Measurements from ENCODE around the gene DLEC1.

The DLEC1 gene

DNA sequence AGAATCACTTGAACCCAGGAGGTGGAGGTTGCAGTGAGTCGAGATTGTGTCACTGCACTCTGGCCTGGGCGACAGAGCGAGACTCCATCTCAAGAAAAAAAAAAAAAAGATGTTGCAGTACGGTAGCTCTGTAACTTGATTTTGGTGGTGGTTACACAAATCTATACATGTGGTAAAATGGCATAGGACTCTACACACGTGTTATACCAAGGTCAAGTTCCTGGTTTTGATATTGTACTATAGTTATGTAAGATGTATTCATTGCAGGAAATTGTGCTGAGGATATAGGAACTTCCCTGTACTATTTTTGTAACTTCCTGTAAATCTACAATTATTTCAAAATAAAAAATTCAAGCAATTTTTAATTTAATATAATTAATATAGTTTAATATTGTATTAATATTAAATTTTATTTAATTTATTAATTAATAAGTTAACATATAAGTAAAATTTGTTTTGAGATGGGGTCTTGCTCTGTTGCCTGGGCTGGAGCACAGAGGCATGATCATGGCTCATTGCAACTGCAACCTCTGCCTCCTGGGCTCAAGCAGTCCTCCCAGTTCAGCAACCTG lies 109.4 kb downstream of the DLEC1 start:
- no peak for DNase-seq (ENCODE audit: low read depth)
- no peak for TF ChIP-seq CTCF (conservative IDR thresholded peaks at IDR 0.05; ENCODE audit: low read length)
- H3K4me3 ChIP-seq (ENCODE audit: low read length) = no peak overlapping the region

DNA sequence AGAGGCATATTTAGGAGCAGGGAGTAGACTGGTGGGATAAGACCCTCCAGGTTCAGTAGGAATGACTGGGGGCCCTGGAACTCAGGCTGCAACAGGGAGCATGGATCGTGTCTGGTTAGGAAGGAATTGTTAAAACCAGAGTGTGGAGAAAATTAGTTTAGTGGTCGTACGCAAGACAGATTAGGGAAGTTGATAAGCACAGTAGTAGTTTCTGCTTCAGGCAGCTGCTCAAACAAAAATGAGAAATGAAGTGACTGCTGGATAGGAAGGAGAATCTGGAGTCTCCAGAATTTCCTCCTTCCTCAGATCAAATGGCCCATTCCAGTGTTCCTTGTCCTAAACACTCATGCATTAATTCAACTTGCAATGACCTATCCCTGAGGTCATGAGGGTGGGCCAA lies 110.7 kb downstream of the DLEC1 start:
- no peak overlapping the region for H3K4me3 ChIP-seq (ENCODE audit: low read length)
- no peak for TF ChIP-seq CTCF (conservative IDR thresholded peaks at IDR 0.05; ENCODE audit: low read length)
- DNase-seq (ENCODE audit: low read depth) = no peak

DNA sequence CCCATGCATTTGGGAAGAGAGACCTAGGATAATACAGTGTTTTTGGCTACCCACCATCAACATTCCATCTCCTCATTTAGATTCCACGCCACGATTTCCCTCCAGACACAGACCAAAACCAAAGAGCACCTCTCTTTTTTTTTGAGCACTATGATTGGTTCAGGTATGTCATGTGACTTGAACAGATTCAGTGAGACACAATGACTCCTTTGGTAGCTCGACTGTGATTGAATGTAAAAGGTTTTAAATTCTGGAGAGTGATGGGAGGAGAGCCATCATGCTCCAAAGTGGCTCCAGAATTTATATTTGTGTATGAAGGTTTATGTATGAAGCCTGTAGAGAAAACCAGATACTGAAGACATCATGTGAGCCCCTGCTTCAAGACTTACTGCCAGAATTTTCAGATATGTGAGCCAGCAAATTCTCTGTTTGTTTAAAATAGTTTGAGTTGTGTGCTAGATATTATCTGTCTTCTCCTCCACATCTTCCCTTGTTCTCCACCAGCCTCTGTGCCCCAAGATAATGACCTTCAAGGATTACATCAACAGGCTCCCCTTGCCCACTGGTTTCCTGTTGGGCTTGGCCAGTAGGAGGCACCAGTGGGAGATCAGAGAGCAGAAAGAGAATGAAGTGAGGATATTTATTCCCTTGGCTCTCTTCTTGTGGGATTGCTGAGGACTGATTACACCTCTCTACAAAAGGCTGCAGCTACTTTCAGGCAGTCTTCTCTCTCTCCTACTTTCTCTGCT lies 111.9 kb downstream of the DLEC1 start:
- H3K4me3 ChIP-seq (ENCODE audit: low read length) = no peak overlapping the region
- no peak for DNase-seq (ENCODE audit: low read depth)
- no peak for TF ChIP-seq CTCF (conservative IDR thresholded peaks at IDR 0.05; ENCODE audit: low read length)

DNA sequence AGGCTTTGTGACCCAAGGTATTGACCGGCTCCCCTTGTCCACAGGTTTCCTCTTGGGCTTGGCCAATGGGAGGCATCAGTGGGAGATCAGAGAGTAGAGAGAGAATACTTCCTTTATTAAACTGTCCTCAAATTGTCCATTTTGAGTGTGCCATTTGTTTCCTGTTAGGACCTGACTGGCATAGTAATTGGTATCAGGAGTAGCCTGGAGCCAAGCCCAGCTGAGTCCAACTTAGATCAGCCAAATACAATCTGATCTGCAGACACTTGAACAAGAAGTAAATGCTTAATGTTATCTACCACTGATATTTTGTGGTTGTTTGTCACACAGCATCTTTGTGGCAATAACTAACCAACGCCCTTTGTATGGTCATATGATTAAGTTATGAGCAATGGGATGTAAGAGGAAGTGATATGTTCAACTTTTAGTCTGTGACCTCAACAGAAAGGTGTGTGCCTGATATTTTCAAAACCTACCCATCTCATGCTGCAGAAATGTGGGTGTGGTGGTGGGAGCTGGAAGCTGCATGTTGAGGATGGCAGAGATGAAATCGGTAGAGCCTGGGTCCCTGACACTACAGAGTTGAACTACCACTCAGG lies 112.8 kb downstream of the DLEC1 start:
- no peak for DNase-seq (ENCODE audit: low read depth)
- no peak for TF ChIP-seq CTCF (conservative IDR thresholded peaks at IDR 0.05; ENCODE audit: low read length)
- no peak overlapping the region for H3K4me3 ChIP-seq (ENCODE audit: low read length)

DNA sequence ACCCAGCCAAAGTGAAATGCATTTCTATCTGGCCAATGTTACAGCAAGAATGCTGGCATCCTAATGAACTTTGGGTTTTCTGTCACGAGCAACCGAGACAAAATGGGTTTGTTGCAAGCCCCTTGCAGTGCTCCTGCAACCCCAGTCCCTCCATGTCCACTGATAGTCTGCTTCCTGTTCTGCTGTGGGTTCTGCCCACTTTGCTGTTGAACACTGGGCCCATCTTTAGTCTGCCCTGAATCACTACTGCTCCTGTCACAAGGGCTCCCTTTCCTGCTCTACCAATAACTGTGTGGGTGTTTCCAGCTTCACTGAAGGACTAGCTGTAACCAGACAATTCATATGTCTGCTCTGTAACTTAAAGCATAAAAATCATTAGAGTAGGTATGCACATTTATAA lies 113.6 kb downstream of the DLEC1 start:
- no peak for TF ChIP-seq CTCF (conservative IDR thresholded peaks at IDR 0.05; ENCODE audit: low read length)
- H3K4me3 ChIP-seq (ENCODE audit: low read length) = no peak overlapping the region
- DNase-seq (ENCODE audit: low read depth) = no peak

GRCh38 chr3:38153221-38153620 lies 114.2 kb downstream of the DLEC1 start:
- DNase-seq (ENCODE audit: low read depth) = no peak

More at GRCh38 chr3:38153221-38153620, 114.2 kb downstream of the DLEC1 start:
- TF ChIP-seq CTCF (conservative IDR thresholded peaks at IDR 0.05; ENCODE audit: low read length) = no peak
- H3K4me3 ChIP-seq (ENCODE audit: low read length) = no peak overlapping the region

Data from AG10803 (cell line).